ENCODE data around the gene TSPEAR. TPM values are rescaled to one million over a fixed set of nuclear protein-coding genes. Genes with fewer than 3 reads are reported as not detected.
A peak's percentile ranks its signal among the peaks of the same experiment; 100 is the strongest.
"Not testable (repeated sequence)": the region's sequence is repeated elsewhere in the genome, so short reads cannot be mapped to it uniquely, and the experiment has no call there.

The TSPEAR gene
- total and polyA plus RNA-seq, 4 experiments from 2014 or later = 0.07 TPM; not detected in 3

GRCh38 chr21:44637851-44638348 is 73.5 kb downstream of the TSPEAR start:
- H3K4me3 Mint-ChIP-seq; H3K4me1 Mint-ChIP-seq; intact Hi-C loops (cut with micrococcal nuclease); H3K27me3 ChIP-seq (ENCODE audit: insufficient read depth, low read length); POLR2A ChIA-PET (ENCODE audit: partially characterized antibody); H3K4me3 ChIP-seq (ENCODE audit: low read length in 2 of 2); DNase-seq; CTCF ChIA-PET (ENCODE audit: partially characterized antibody); H3K36me3 ChIP-seq (ENCODE audit: insufficient read depth, low read length); H3K9me3 ChIP-seq (ENCODE audit: control insufficient read depth in 1 of 2, low read length in 2 of 2); H3K4me1 ChIP-seq (ENCODE audit: insufficient read depth, low read length); H3K27ac ChIP-seq (ENCODE audit: low read depth, low read length): not testable (repeated sequence)
- Mint-ChIP-seq H3K9me3 (peaks cover 5 to 35% (median 18%) of the 10 kb centered on the region in 8 donors), H3K27me3 (peaks cover 1 to 13% of the 10 kb centered on the region in 2 donors), H3K27ac (peak overlapping the region in 1 of 7 donors; percentile 54), H3K36me3 (peaks cover 0 to 12% of the 10 kb centered on the region in 2 donors)

GRCh38 chr21:44637018-44637850 is 74.1 kb downstream of the TSPEAR start, which contains the start of gene KRTAP10-10:
Gene KRTAP10-10, plus strand, starts transcription at chr21:44637356. Its CDS starts 62 bp downstream, at chr21:44637418.
- no peaks in the 10 kb centered on the region for H3K4me1 ChIP-seq (ENCODE audit: insufficient read depth, low read length)
- H3K4me3 Mint-ChIP-seq = peak within 1 kb of the TSS in 1 of 8 donors; percentile 55
- POLR2A ChIA-PET (ENCODE audit: partially characterized antibody) = no interaction called here
- peaks cover 0 to 5% (median 1%) of the 10 kb centered on the region in 4 donors for H3K4me1 Mint-ChIP-seq
- H3K9me3 Mint-ChIP-seq = peaks cover 5 to 36% (median 17%) of the 10 kb centered on the region in 8 donors
- H3K9me3 ChIP-seq (ENCODE audit: control insufficient read depth in 1 of 2, low read length in 2 of 2) = no peaks in the 10 kb centered on the region
- peak within 1 kb of the TSS in 2 of 7 donors; percentile 54 to 57 for H3K27ac Mint-ChIP-seq
- H3K27me3 ChIP-seq (ENCODE audit: insufficient read depth, low read length) = no peaks in the 10 kb centered on the region
- no peak for DNase-seq
- peaks cover 0 to 12% of the 10 kb centered on the region in 2 donors for H3K36me3 Mint-ChIP-seq
- H3K36me3 ChIP-seq (ENCODE audit: insufficient read depth, low read length) = no peaks in the 10 kb centered on the region
- intact Hi-C loops (cut with micrococcal nuclease) = no loop called here
- no peak within 1 kb of the TSS for H3K4me3 ChIP-seq (ENCODE audit: low read length in 2 of 2)
- no peak within 1 kb of the TSS for H3K27ac ChIP-seq (ENCODE audit: low read depth, low read length)
- CTCF ChIA-PET (ENCODE audit: partially characterized antibody) = no interaction called here
- peaks cover 1 to 13% of the 10 kb centered on the region in 2 donors for H3K27me3 Mint-ChIP-seq

GRCh38 chr21:44636209-44637017 is 75.0 kb downstream of the TSPEAR start:
- intact Hi-C loops (cut with micrococcal nuclease) = no loop called here
- Histone ChIP-seq H3K27ac (ENCODE audit: low read depth, low read length) (no peak overlapping the region), H3K4me3 (ENCODE audit: low read length in 2 of 2) (no peak overlapping the region), H3K36me3 (ENCODE audit: insufficient read depth, low read length) (no peaks in the 10 kb centered on the region), H3K4me1 (ENCODE audit: insufficient read depth, low read length) (no peaks in the 10 kb centered on the region), H3K9me3 (ENCODE audit: control insufficient read depth in 1 of 2, low read length in 2 of 2) (no peaks in the 10 kb centered on the region), H3K27me3 (ENCODE audit: insufficient read depth, low read length) (no peaks in the 10 kb centered on the region)
- ChIA-PET POLR2A (ENCODE audit: partially characterized antibody) (no interaction called here), CTCF (ENCODE audit: partially characterized antibody) (no interaction called here)
- Mint-ChIP-seq H3K9me3 (peaks cover 3 to 37% (median 23%) of the 10 kb centered on the region in 8 donors), H3K36me3 (peaks cover 2 to 17% of the 10 kb centered on the region in 2 donors), H3K27ac (no peak overlapping the region), H3K4me3 (peak overlapping the region in 1 of 8 donors; percentile 55), H3K4me1 (peaks cover 0 to 5% (median 1%) of the 10 kb centered on the region in 4 donors), H3K27me3 (peaks cover 1 to 12% of the 10 kb centered on the region in 2 donors)
- no peak for DNase-seq

- H3K4me3 Mint-ChIP-seq = no peak overlapping the region
- H3K4me1 Mint-ChIP-seq = peaks cover 10 to 25% (median 17%) of the 10 kb centered on the region in 4 donors
- H3K36me3 Mint-ChIP-seq = peaks cover 10 to 24% of the 10 kb centered on the region in 2 donors
- Histone ChIP-seq H3K36me3 (ENCODE audit: insufficient read depth, low read length) (no peaks in the 10 kb centered on the region), H3K27me3 (ENCODE audit: insufficient read depth, low read length) (no peaks in the 10 kb centered on the region), H3K27ac (ENCODE audit: low read depth, low read length) (no peak overlapping the region), H3K4me3 (ENCODE audit: low read length in 2 of 2) (no peak overlapping the region), H3K9me3 (ENCODE audit: control insufficient read depth in 1 of 2, low read length in 2 of 2) (peaks cover 0 to 4% of the 10 kb centered on the region in 2 donors), H3K4me1 (ENCODE audit: insufficient read depth, low read length) (peaks cover 22% of the 10 kb centered on the region)
- H3K9me3 Mint-ChIP-seq = peaks cover 0 to 40% (median 31%) of the 10 kb centered on the region in 8 donors
- DNase-seq = no peak
- CTCF ChIA-PET (ENCODE audit: partially characterized antibody) = interaction anchor here (1.3 to 1.8 kb wide), 2 partner anchors 10 to 12 kb away, joined by 4 read pairs; no protein-coding TSS in a partner anchor
- peak overlapping the region in 3 of 7 donors; percentile 50 to 77 (median 53) for H3K27ac Mint-ChIP-seq
- H3K27me3 Mint-ChIP-seq = peaks cover 0 to 3% of the 10 kb centered on the region in 2 donors
- intact Hi-C loops (cut with micrococcal nuclease) = no loop called here
- POLR2A ChIA-PET (ENCODE audit: partially characterized antibody) = interaction anchor here (1.8 to 3.8 kb wide), 2 partner anchors 13 to 26 kb away, joined by 5 to 16 read pairs; partner anchors contain the start of gene KRTAP12-3
Measured at GRCh38 chr21:44632067-44632466, 79.3 kb downstream of the TSPEAR start.

DNA sequence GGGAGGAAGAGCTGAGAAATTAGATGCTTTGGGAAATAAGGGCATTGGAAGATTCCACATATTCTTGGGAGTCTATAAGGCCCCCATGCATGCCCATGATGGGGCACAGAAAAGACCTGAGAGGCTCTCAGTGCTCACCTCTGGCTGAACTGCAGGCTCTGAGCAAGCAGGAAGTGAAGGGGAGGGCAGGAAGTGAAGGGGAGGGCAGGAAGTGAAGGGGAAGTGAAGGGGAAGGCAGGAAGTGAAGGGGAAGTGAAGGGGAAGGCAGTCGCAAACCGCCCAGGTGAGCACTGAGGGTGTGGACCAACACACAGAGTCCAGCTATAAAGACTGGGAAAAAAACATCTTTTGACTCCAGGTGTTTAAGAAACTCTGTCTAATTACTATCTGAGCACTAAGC is 80.9 kb downstream of the TSPEAR start:
- Mint-ChIP-seq H3K4me1 (peaks cover 10 to 31% (median 20%) of the 10 kb centered on the region in 4 donors), H3K9me3 (peaks cover 0 to 43% (median 31%) of the 10 kb centered on the region in 8 donors), H3K36me3 (peaks cover 10 to 24% of the 10 kb centered on the region in 2 donors), H3K27me3 (no peaks in the 10 kb centered on the region), H3K27ac (peak overlapping the region; percentile 48 to 89 (median 72)), H3K4me3 (peak overlapping the region in 6 of 8 donors; percentile 1 to 69 (median 34))
- Histone ChIP-seq H3K36me3 (ENCODE audit: insufficient read depth, low read length) (no peaks in the 10 kb centered on the region), H3K27ac (ENCODE audit: low read depth, low read length) (no peak overlapping the region), H3K9me3 (ENCODE audit: control insufficient read depth in 1 of 2, low read length in 2 of 2) (peaks cover 0 to 4% of the 10 kb centered on the region in 2 donors), H3K4me1 (ENCODE audit: insufficient read depth, low read length) (peaks cover 26% of the 10 kb centered on the region), H3K4me3 (ENCODE audit: low read length in 2 of 2) (no peak overlapping the region), H3K27me3 (ENCODE audit: insufficient read depth, low read length) (no peaks in the 10 kb centered on the region)
- intact Hi-C loops (cut with micrococcal nuclease) = no loop called here
- ChIA-PET POLR2A (ENCODE audit: partially characterized antibody) (interaction anchor here (1.1 to 3.8 kb wide), 2 partner anchors 11 to 27 kb away, joined by 4 to 16 read pairs; partner anchors contain the start of gene KRTAP12-3), CTCF (ENCODE audit: partially characterized antibody) (interaction anchor here (1.8 to 2.9 kb wide), 2 partner anchors 8 to 12 kb away, joined by 4 to 9 read pairs; no protein-coding TSS in a partner anchor)
- DNase-seq = no peak

- Mint-ChIP-seq H3K27me3 (no peaks in the 10 kb centered on the region), H3K36me3 (peaks cover 12 to 35% of the 10 kb centered on the region in 2 donors), H3K27ac (peak overlapping the region in 3 of 7 donors; percentile 39 to 79 (median 60)), H3K4me1 (peaks cover 10 to 31% (median 22%) of the 10 kb centered on the region in 4 donors), H3K9me3 (peaks cover 0 to 54% (median 39%) of the 10 kb centered on the region in 8 donors), H3K4me3 (no peak overlapping the region)
- Histone ChIP-seq H3K4me1 (ENCODE audit: insufficient read depth, low read length) (peaks cover 26% of the 10 kb centered on the region), H3K4me3 (ENCODE audit: low read length in 2 of 2) (no peak overlapping the region), H3K27me3 (ENCODE audit: insufficient read depth, low read length) (no peaks in the 10 kb centered on the region), H3K9me3 (ENCODE audit: control insufficient read depth in 1 of 2, low read length in 2 of 2) (peaks cover 0 to 4% of the 10 kb centered on the region in 2 donors), H3K36me3 (ENCODE audit: insufficient read depth, low read length) (no peaks in the 10 kb centered on the region), H3K27ac (ENCODE audit: low read depth, low read length) (no peak overlapping the region)
- POLR2A ChIA-PET (ENCODE audit: partially characterized antibody) = interaction anchor here (0.9 to 3.8 kb wide), 3 partner anchors 10 to 30 kb away, joined by 3 to 16 read pairs (median 3); partner anchors contain the start of gene KRTAP12-3
- CTCF ChIA-PET (ENCODE audit: partially characterized antibody) = interaction anchor here (1.6 to 2.9 kb wide), 2 partner anchors 10 to 114 kb away, joined by 4 to 9 read pairs; no protein-coding TSS in a partner anchor
- intact Hi-C loops (cut with micrococcal nuclease) = no loop called here
- no peak for DNase-seq
Measured at GRCh38 chr21:44628707-44629391, 82.5 kb downstream of the TSPEAR start.

Measured in CD4-positive, alpha-beta memory T cell (primary cell).